Right ventricle myocardium superior (tissue), 1 donor: ENCODE measurements around the gene NFIC. TPM values are rescaled to one million over a fixed set of nuclear protein-coding genes. Genes with fewer than 3 reads are reported as not detected.

Experiments
- total RNA-seq: library from RNA; stranded (reverse); fragmentation: NEBNext Ultra II Directional; extraction: Animal tissue kit (Norgen Biotek cat#: 25700); gene quantifications from one replicate; pipeline ENCODE4 v1.2.1, GENCODE V29; 2021
- donor health status: DM: no; HTN: yes; CAD: no; lungs with severe emphysema.

Gene NFIC
- total RNA-seq, 1 donor from 2014 or later, result 153 TPM

Other genes starting within 250 kb of the NFIC start
- 2.8 TPM for gene GNA15, start 230.6 kb upstream of the NFIC start, total RNA-seq
- 0.27 TPM for gene S1PR4, start 187.8 kb upstream of the NFIC start, total RNA-seq
- gene NCLN, start 180.7 kb upstream of the NFIC start, total RNA-seq, result 24.9 TPM
- gene CELF5, start 141.9 kb upstream of the NFIC start, total RNA-seq, result not detected
- gene SMIM24, start 113.9 kb downstream of the NFIC start, total RNA-seq, result not detected
- not detected for gene SMIM44, start 116.9 kb downstream of the NFIC start, total RNA-seq
- gene DOHH, start 134.1 kb downstream of the NFIC start, total RNA-seq, result 10.5 TPM
- 19.0 TPM for gene FZR1, start 139.7 kb downstream of the NFIC start, total RNA-seq
- gene TEKTIP1, start 172.6 kb downstream of the NFIC start, total RNA-seq, result 0.46 TPM
- gene MFSD12, start 191.0 kb downstream of the NFIC start, total RNA-seq, result 21.7 TPM
- 34.4 TPM for gene HMG20B, start 206.4 kb downstream of the NFIC start, total RNA-seq
- gene GIPC3, start 218.9 kb downstream of the NFIC start, total RNA-seq, result 2.2 TPM
- gene TBXA2R, start 240.3 kb downstream of the NFIC start, total RNA-seq, result 2.6 TPM